ENCODE results near the gene SLC16A10.

Gene SLC16A10

GRCh38 chr6:111162504-111162903 is 75.2 kb downstream of the SLC16A10 start:
- TF ChIP-seq CTCF (IDR thresholded peaks at IDR 0.05; ENCODE audit: insufficient read depth, low read depth, low read length, missing control alignments): no peak
- DNase-seq (ENCODE audit: low read depth): peak; percentile 36
- H3K4me3 ChIP-seq (ENCODE audit: low read length): no peak overlapping the region

GRCh38 chr6:111171577-111172400 is 84.5 kb downstream of the SLC16A10 start:
- no peak for TF ChIP-seq CTCF (IDR thresholded peaks at IDR 0.05; ENCODE audit: insufficient read depth, low read depth, low read length, missing control alignments)
- no peak for DNase-seq (ENCODE audit: low read depth)
- no peak overlapping the region for H3K4me3 ChIP-seq (ENCODE audit: low read length)

- no peak for DNase-seq (ENCODE audit: low read depth)
- H3K4me3 ChIP-seq (ENCODE audit: low read length): no peak overlapping the region
- TF ChIP-seq CTCF (IDR thresholded peaks at IDR 0.05; ENCODE audit: insufficient read depth, low read depth, low read length, missing control alignments): no peak
Observed at GRCh38 chr6:111172563-111172962, 85.3 kb downstream of the SLC16A10 start.

- peak; percentile 29 for DNase-seq (ENCODE audit: low read depth)
- TF ChIP-seq CTCF (IDR thresholded peaks at IDR 0.05; ENCODE audit: insufficient read depth, low read depth, low read length, missing control alignments): no peak
- no peak overlapping the region for H3K4me3 ChIP-seq (ENCODE audit: low read length)
Observed at GRCh38 chr6:111173341-111173740, 86.0 kb downstream of the SLC16A10 start.

- H3K4me3 ChIP-seq (ENCODE audit: low read length): no peak overlapping the region
- DNase-seq (ENCODE audit: low read depth): no peak
- no peak for TF ChIP-seq CTCF (IDR thresholded peaks at IDR 0.05; ENCODE audit: insufficient read depth, low read depth, low read length, missing control alignments)
Observed at GRCh38 chr6:111173946-111174345, 86.6 kb downstream of the SLC16A10 start.

GRCh38 chr6:111175109-111175508 is 87.8 kb downstream of the SLC16A10 start:
- H3K4me3 ChIP-seq (ENCODE audit: low read length): no peak overlapping the region
- no peak for DNase-seq (ENCODE audit: low read depth)
- no peak for TF ChIP-seq CTCF (IDR thresholded peaks at IDR 0.05; ENCODE audit: insufficient read depth, low read depth, low read length, missing control alignments)
